ENCODE results near the gene WIZ.
A peak's percentile ranks its signal among the peaks of the same experiment; 100 is the strongest.
"Not testable (repeated sequence)": the region's sequence is repeated elsewhere in the genome, so short reads cannot be mapped to it uniquely, and the experiment has no call there.

WIZ gene

GRCh38 chr19:15429825-15430467 is 19.8 kb downstream of the WIZ start:
- DNase-seq (ENCODE audit: low read depth): no peak

DNA sequence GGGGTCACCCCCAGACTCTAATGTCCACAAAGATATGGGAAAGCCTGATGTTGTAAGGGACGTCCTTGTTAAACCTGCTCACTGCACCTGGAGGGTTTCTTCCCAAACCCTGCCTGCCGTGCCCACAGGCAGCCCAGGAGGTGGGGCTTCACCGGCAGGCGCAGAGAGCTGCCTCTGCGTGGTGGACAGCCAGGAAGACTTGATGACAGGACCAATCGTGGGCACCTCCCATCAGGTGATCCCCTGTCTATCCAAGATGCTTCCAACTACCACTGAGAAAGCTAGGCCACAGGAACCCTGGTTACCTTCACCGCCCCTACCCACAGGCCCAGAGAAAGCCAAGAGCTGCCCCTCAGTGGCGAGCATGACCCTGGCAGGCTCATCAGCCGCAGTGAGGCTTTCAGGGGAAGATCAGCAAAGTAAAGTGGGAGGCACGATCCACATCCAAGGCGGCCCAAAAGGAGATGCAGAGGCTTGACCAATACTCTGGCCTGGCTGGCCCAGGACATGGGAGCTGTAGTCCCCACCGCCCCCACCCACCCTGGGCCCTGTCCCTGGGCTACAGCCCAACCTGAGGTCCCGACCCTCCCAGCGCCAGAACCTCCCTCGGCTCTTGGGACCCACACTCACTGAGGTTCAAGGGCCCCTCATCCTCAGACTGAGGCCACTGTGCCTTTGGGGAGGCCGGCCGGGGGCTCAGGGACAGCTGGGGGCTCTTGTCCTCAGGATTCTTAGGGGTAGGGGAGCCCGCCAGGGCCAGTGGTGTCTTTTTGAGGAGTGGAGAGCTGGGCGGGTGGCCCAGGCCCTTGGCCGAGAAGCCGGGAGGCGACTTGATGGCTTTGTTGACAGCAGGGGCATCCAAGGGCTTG is 20.6 kb downstream of the WIZ start:
- no peak for DNase-seq (ENCODE audit: low read depth)

GRCh38 chr19:15427991-15428471 is 21.7 kb downstream of the WIZ start:
- no peak for DNase-seq (ENCODE audit: low read depth)

DNA sequence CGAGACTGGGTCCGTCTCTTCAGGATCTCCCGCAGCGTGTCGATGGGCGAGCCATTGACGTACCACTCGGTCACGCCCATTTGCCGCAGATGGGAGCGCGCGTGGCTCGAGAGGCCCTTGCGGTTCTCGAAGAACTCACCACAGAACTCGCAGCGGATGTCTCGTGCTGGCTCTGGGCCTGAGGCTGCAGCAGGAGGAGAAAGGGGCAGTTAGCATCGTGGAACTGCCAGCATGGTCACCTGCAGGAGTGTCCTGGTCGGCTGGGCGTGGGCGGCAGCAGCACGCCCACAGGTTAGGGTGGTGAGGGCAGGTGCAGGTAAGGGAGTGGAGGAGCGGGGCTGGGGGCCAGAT is 22.4 kb downstream of the WIZ start:
- no peak for DNase-seq (ENCODE audit: low read depth)

DNA sequence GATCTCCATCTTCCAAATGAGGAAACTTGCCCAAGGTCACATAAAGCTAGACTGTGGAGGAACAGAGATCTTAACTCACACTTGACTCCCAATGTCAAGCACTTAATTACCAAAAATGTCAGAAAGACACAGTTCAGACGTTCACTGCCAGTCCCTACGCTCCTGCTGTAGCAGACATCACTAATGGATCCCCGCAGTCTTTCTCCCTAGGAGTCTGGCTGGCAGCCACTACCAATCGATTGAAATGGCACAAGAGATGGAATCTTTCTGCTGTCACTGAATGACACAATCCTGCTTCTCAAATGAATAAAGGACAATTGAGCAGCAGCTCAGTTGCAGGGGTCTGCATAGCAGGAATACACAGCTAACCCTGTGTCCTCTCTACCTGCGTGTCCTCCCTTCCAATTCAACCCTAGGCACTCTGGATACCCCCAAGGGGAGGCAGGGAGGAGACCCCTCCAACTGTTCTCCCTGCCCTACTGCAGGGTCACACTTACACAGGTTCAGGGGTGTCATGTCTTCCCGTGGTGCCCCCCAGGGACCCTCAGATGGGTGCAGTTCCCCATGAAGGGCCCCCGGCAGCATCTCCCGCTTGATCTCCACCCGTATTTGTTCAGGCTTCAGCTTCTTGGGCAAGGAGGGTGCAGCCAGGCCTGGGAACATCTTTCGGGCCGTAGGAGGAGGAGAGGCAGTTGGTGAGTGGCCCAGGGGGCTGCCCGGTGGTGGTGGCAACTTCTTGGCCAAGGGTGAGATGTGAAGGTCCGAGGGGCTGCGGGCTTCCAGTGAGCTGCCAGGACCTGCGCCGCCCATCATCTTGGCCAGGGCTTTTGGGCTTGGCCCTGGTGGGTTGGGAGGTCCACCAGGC is 23.0 kb downstream of the WIZ start:
- no peak for DNase-seq (ENCODE audit: low read depth)

DNA sequence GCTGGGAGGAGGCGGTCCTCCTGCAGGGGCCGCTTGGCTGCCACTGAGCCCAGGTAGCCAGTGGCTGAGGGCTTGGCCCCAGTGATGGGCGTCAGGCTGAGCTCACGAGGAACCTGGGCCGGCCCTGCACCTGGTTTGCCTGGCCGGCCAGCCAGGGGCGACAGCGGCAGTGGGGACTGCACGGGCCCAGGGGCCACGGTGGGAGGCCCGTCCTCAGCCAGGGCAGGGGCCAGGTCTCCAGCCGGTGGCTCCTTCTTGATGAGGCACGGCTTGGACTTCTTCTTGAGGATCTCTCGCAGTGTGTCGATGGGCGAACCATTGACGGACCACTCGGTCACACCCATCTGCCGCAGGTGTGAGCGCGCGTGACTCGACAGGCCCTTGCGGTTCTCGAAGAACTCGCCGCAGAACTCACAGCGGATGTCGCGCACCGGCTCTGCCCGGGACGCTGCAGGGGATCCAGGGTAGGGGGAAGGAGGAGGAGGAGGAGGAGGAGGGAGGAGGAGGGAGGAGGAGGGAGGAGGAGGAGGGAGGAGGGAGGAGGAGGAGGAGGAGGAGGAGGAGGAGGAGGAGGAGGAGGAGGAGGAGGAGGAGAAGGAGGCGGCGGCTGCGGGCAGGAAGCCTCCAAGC is 24.3 kb downstream of the WIZ start:
- no peak for DNase-seq (ENCODE audit: low read depth)

- no peak for DNase-seq (ENCODE audit: low read depth)
Observed at GRCh38 chr19:15424692-15425272, 25.0 kb downstream of the WIZ start.

- no peak for DNase-seq (ENCODE audit: low read depth)
Observed at GRCh38 chr19:15424121-15424520, 25.6 kb downstream of the WIZ start.

DNA sequence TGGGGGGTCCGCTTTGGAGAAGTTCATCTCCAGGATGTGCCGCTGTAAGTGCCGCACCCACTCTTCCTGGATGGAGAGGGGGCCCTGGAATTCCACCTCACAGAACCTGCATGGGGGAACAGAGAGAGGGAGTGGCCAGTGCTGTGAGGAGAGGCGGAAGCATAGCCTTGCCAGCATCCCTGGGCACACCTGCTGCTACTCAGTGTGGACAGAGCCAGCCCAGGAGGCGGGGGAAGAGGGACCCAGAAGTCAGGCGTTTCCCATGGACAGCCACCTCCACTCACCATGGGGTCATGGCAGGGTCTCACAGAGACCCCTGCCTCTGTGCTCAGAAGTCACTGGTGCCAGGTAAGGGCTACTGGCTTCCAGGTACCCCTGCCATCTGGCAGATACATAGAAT is 26.6 kb downstream of the WIZ start:
- no peak for DNase-seq (ENCODE audit: low read depth)

GRCh38 chr19:15422296-15423075 is 27.3 kb downstream of the WIZ start:
- DNase-seq (ENCODE audit: low read depth): no peak

DNA sequence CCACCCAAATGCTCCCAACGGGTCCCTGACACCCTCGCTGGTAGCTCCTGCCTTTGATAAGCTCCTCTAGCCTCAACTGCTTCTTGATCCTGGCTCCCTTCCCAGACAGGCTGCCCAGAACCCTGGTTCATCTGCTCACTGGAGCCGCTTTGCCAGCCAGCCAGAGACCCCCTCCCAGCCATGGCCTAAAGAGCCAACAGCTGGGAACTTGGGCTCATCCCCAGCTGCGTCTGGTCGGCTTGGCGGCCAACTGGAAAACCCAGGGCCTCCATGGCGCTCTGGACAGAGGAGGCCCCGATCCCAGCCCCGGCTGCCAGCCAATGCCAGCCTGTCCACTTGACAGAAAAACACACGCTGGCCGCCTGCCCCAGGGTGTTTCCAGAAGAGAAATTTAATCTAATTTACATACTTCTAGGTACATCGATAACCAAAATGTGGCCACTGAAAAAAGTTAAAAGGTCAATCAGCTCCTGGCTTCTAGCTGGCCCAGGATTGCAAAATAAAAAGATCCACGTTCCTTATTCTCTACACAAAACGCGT is 28.0 kb downstream of the WIZ start:
- no peak for DNase-seq (ENCODE audit: low read depth)

GRCh38 chr19:15421136-15421695 is 28.5 kb downstream of the WIZ start:
- no peak for DNase-seq (ENCODE audit: low read depth)

GRCh38 chr19:15419413-15420025 is 30.2 kb downstream of the WIZ start:
- DNase-seq (ENCODE audit: low read depth): no peak

DNA sequence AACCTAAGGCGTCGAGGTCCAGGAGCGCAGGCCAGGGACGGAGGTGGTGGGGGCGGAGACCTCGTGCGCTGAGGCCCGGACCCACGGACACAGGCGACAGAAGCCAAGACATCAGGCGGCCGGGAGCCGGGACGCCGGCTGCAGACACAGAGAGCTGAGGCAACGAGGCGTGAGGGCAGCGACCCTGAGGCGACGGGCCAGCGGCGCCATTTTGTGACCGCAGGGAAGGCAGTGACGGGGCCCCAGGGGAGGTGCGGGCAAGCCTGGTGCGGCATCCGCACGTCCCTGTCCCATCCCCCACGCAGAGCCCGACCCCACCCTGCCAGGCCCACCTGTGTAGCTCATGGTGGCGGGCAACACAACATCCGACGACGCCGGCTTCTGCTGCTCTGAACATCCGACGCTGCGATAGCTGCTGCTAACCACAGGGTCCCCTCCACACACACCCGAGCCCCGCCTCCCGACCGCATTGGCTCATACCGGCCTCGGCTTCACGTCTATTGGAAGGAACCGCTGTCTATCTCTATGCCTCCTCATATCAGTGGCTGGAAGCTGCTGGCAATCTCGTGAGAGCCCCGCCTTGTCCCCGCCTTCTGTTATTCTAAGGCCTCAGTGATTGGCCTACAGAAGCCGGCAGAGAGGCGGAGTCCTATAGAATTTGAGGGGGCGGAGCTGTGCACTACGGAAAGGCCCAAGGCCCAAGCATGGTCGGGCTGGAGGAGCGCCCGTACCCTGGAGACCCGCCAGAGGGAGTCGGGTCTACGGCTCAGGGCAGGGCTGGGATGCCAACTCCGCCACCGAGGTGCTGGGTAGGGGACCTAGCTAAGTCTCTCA is 31.0 kb downstream of the WIZ start, which contains the start of gene AKAP8L:
AKAP8L (minus strand) TSS at position 410 of the 834 bp plus-strand sequence; CDS start at position 345, 65 bp downstream.
- DNase-seq (ENCODE audit: low read depth): peak; percentile 98

DNA sequence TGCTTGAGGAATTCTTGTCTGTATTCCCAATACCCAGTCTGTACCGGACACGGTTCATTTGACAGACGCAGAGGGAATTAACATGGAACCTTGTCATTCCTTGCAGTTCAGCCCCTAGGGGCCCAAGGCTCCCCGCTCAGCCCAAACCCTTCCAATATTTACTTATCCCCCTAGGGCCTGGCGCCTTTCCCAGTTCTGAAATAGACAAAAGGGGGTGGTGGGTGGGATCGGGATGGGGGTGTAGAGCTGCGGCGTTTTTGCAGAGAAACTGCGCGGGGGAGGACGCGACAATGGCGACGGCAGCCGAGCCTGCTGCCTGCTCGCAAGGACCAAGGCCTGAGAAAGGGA is 31.6 kb downstream of the WIZ start:
- DNase-seq (ENCODE audit: low read depth): no peak

DNA sequence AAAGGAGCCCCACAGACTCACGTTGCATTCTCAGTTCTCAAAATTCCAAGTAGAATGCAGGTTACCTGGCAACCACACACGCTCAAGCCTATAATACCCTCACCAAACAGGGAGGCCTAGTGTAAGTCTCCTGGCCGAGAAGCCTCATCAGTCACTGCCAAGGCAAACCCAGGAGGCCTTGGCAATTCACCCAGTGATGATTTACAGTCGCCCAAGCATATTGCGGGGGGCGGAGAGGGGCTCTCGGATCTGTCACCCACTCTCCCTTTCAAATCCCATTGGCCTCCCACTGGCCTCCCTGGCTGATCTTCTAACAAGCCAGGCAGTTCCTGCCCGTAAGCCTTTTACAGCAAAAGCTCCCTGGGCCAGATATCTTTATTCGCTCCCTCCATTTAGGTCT is 32.1 kb downstream of the WIZ start:
- no peak for DNase-seq (ENCODE audit: low read depth)

- no peak for DNase-seq (ENCODE audit: low read depth)
Observed at GRCh38 chr19:15412832-15413231, 36.9 kb downstream of the WIZ start.

GRCh38 chr19:15411351-15411750 is 38.4 kb downstream of the WIZ start:
- DNase-seq (ENCODE audit: low read depth): not testable (repeated sequence)

- DNase-seq (ENCODE audit: low read depth): no peak
Observed at GRCh38 chr19:15404780-15405211, 45.0 kb downstream of the WIZ start.
